ENCODE data around the gene ADARB1. TPM values are rescaled to one million over a fixed set of nuclear protein-coding genes. Genes with fewer than 3 reads are reported as not detected.

The ADARB1 gene
- total RNA-seq, 1 experiment from 2014 or later, result 15.8 TPM

DNA sequence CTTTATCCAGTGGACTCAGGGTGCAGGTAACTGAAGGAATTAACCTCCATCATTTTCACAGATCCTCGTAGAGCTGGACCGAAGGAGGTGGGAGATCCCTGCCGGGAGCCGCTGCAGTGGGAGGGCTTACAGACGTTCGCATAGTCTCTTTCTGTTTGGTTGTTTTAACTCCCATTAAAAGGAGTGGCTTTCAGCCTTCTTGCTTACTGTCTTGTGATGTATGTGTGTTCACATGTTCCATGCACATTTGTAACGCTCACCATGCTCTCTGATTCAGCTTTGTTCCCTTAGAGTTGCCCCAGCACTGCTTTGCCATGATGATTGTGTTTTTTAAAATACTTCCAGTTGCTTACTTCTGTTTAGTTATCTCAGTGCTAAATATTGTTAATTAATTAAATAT, 85.8 kb downstream of the ADARB1 start:
- H4K91ac ChIP-seq (ENCODE audit: insufficient read length, low read depth, low read length), result no peak overlapping the region
- Mint-ChIP-seq H3K9me3 (peaks cover 3 to 8% of the 10 kb centered on the region in 2 experiments; a peak in 1 of 5 replicates), H3K27ac (no peak overlapping the region), H3K27me3 (ENCODE audit: low read depth) (no peaks in the 10 kb centered on the region), H3K4me3 (no peak overlapping the region), H3K4me1 (peaks cover 32 to 34% of the 10 kb centered on the region in 2 experiments), H3K36me3 (ENCODE audit: insufficient read depth in 1 of 3, low read depth in 3 of 3) (peaks cover 0 to 11% (median 4%) of the 10 kb centered on the region in 3 experiments; a peak in 2 of 7 replicates)
- no peak overlapping the region for H3K18ac ChIP-seq (ENCODE audit: insufficient read length, low read depth, low read length)
- H2BK12ac ChIP-seq (ENCODE audit: insufficient read length, low read depth, low read length), result no peak overlapping the region
- no peaks in the 10 kb centered on the region for H3K23me2 ChIP-seq (ENCODE audit: insufficient read length, low read depth, low read length, poor library complexity, severe bottlenecking)
- H2BK15ac ChIP-seq (ENCODE audit: low read depth, low read length), result no peak overlapping the region
- no peak overlapping the region for H2BK120ac ChIP-seq (ENCODE audit: low read depth, low read length, poor library complexity, severe bottlenecking)
- H3K79me2 ChIP-seq (ENCODE audit: insufficient read depth, low read length), result no peaks in the 10 kb centered on the region
- no peak for DNase-seq
- TF ChIP-seq, protein P1, sequence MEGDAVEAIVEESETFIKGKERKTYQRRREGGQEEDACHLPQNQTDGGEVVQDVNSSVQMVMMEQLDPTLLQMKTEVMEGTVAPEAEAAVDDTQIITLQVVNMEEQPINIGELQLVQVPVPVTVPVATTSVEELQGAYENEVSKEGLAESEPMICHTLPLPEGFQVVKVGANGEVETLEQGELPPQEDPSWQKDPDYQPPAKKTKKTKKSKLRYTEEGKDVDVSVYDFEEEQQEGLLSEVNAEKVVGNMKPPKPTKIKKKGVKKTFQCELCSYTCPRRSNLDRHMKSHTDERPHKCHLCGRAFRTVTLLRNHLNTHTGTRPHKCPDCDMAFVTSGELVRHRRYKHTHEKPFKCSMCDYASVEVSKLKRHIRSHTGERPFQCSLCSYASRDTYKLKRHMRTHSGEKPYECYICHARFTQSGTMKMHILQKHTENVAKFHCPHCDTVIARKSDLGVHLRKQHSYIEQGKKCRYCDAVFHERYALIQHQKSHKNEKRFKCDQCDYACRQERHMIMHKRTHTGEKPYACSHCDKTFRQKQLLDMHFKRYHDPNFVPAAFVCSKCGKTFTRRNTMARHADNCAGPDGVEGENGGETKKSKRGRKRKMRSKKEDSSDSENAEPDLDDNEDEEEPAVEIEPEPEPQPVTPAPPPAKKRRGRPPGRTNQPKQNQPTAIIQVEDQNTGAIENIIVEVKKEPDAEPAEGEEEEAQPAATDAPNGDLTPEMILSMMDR (conservative IDR thresholded peaks at IDR 0.05), result no peak
- no peak overlapping the region for H3K4me2 ChIP-seq (ENCODE audit: insufficient read depth, insufficient read length, low read length)
- H3K9me3 ChIP-seq (ENCODE audit: control insufficient read depth, low read depth, low read length), result no peaks in the 10 kb centered on the region
- WGBS (ENCODE audit: extremely low coverage, insufficient read length, low lambda C conversion rate), result no CpG with 5 or more reads among the region's 7 CpGs
- H3K79me1 ChIP-seq (ENCODE audit: insufficient read depth, low read depth, low read length, poor library complexity, severe bottlenecking), result no peaks in the 10 kb centered on the region
- no peak overlapping the region for H3K9ac ChIP-seq (ENCODE audit: extremely low read depth, insufficient read length, low read length)
- no peaks in the 10 kb centered on the region; the same call in 1 of the 2 replicates for H3K4me1 ChIP-seq (ENCODE audit: insufficient read depth, low read length)
- no peaks in the 10 kb centered on the region for H3K27me3 ChIP-seq (ENCODE audit: insufficient read depth, low read length)
- H4K5ac ChIP-seq (ENCODE audit: insufficient read length, low read depth, low read length), result no peak overlapping the region
- H4K8ac ChIP-seq (replicated peaks; ENCODE audit: insufficient read length, low read depth, low read length), result no peak overlapping the region
- H4K20me1 ChIP-seq (ENCODE audit: control insufficient read depth, insufficient read depth, insufficient read length), result peaks cover 3% of the 10 kb centered on the region
- no peak overlapping the region for H3T11ph ChIP-seq (ENCODE audit: low read length)
- no peak overlapping the region for H3K56ac ChIP-seq (ENCODE audit: insufficient read length, low read depth, low read length)
- no peak overlapping the region for H2BK5ac ChIP-seq (ENCODE audit: insufficient read length, low read length)
- no peak overlapping the region for H3K23ac ChIP-seq (ENCODE audit: insufficient read length, low read depth, low read length)
- H2AFZ ChIP-seq (ENCODE audit: low read length), result no peak overlapping the region
- no peak overlapping the region for H2AK5ac ChIP-seq (ENCODE audit: insufficient read length, low read length)
- no peak overlapping the region for H3K27ac ChIP-seq (ENCODE audit: insufficient read length, low read depth, low read length)
- H3K14ac ChIP-seq (ENCODE audit: insufficient read depth, low read length), result no peak overlapping the region
- no peak overlapping the region for H2BK20ac ChIP-seq (ENCODE audit: low read depth, low read length, poor library complexity, severe bottlenecking)
- H3K4ac ChIP-seq (ENCODE audit: low read depth, low read length), result no peak overlapping the region
